ENCODE measurements around the gene ZBTB16.

- TF ChIP-seq EZH2 (IDR thresholded peaks at IDR 0.05) (no peak), POLR2AphosphoS5 (IDR thresholded peaks at IDR 0.05; ENCODE audit: borderline replicate concordance, low read depth, low read length) (no peak)
Observed at GRCh38 chr11:114296605-114297372, 237.3 kb downstream of the ZBTB16 start.
